ENCODE measurements around the gene RFC4. TPM values are rescaled to one million over a fixed set of nuclear protein-coding genes. Genes with fewer than 3 reads are reported as not detected.

The RFC4 gene
- total RNA-seq, 1 donor, result 9.3 TPM

- H3K4me1 ChIP-seq (ENCODE audit: insufficient read depth, low read length), result no peaks in the 10 kb centered on the region
- H3K9me3 ChIP-seq (ENCODE audit: low read depth, low read length), result no peaks in the 10 kb centered on the region
- H3K4me3 ChIP-seq (ENCODE audit: low read length), result no peak overlapping the region
- H3K27me3 ChIP-seq (ENCODE audit: insufficient read depth, low read length), result no peaks in the 10 kb centered on the region
Measured at GRCh38 chr3:186754871-186755270, 51.4 kb downstream of the RFC4 start.

GRCh38 chr3:186754006-186754405 is 52.3 kb downstream of the RFC4 start:
- H3K4me1 ChIP-seq (ENCODE audit: insufficient read depth, low read length), result no peaks in the 10 kb centered on the region
- no peak overlapping the region for H3K4me3 ChIP-seq (ENCODE audit: low read length)
- no peaks in the 10 kb centered on the region for H3K9me3 ChIP-seq (ENCODE audit: low read depth, low read length)
- no peaks in the 10 kb centered on the region for H3K27me3 ChIP-seq (ENCODE audit: insufficient read depth, low read length)

DNA sequence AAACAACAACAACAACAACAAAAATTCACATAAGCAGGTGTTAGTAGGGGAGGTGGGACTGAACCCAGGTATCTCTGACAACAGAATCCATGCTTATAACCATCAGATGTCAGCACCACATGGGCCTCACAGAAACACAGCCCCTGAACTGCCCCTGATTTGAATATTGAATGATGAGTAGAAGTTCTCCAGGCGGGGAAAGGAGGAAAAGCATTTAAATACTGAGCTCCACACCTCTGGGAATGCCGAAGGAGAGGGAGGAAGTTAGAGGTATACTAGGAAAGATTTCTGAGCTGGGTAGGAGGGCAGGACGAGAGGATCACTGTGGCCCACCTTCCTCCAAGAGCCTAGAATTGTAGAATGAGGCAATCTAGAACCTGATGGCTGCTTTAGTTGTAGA is 54.8 kb downstream of the RFC4 start:
- no peaks in the 10 kb centered on the region for H3K4me1 ChIP-seq (ENCODE audit: insufficient read depth, low read length)
- no peaks in the 10 kb centered on the region for H3K9me3 ChIP-seq (ENCODE audit: low read depth, low read length)
- no peak overlapping the region for H3K4me3 ChIP-seq (ENCODE audit: low read length)
- no peaks in the 10 kb centered on the region for H3K27me3 ChIP-seq (ENCODE audit: insufficient read depth, low read length)

DNA sequence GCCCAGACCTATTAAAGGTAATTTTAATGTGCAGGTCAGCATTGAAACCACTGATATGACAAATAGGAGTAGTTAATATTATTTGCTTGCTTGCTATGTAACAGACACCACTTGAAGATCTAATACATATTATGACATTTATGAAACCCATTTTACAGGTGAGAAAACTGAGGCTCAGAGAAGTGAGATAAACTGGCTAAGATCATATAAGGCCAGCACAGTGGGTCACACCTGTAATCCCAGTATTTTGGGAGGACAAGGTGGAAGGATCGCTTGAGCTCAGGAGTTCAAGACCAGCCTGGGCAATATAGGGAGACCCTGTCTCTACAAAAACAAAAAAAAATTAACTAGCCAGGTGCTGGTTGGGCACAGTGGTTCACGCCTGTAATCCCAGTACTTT is 56.0 kb downstream of the RFC4 start:
- no peaks in the 10 kb centered on the region for H3K27me3 ChIP-seq (ENCODE audit: insufficient read depth, low read length)
- no peaks in the 10 kb centered on the region for H3K4me1 ChIP-seq (ENCODE audit: insufficient read depth, low read length)
- H3K9me3 ChIP-seq (ENCODE audit: low read depth, low read length), result no peaks in the 10 kb centered on the region
- no peak overlapping the region for H3K4me3 ChIP-seq (ENCODE audit: low read length)

DNA sequence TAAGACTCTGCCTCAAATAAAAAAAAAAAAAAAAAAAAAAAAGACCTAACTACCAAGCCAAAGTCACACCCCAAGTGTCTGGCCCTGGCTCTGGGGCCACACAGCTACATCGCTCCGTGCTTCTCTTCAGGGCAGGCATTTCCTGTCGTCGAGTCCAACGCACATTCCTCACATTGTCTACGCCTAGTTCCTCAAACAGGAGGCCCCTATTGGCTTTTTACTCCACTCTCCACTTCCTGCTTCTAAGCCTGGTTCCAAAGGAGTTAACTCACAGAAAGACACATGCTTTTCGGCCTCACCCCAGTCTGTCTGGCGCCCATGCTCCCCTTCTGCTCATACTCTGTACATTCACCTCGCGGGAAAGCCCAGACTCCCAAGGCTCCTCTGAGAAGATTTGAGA is 60.3 kb downstream of the RFC4 start:
- Histone ChIP-seq H3K9me3 (ENCODE audit: low read depth, low read length) (no peaks in the 10 kb centered on the region), H3K4me3 (ENCODE audit: low read length) (no peak overlapping the region), H3K4me1 (ENCODE audit: insufficient read depth, low read length) (no peaks in the 10 kb centered on the region), H3K27me3 (ENCODE audit: insufficient read depth, low read length) (no peaks in the 10 kb centered on the region)

DNA sequence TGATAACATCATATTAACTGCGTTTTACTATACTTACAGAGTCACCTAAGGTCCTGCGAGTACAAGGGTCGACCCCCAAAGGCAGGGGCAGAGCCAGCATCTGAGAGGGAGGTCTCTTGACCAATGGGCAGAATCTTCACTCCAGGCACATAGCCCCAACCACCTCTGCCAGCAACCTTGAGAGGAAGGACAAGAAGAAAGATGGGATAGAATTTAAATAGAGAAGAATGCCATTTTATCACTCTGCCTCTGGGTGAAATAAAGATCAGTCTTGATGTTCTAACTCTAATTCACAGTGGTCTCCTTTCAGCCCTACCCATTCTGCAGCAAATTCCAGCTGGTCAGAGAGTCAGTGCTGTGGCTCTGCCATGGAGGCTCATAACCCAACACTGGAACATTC is 62.6 kb downstream of the RFC4 start:
- Histone ChIP-seq H3K4me3 (ENCODE audit: low read length) (no peak overlapping the region), H3K9me3 (ENCODE audit: low read depth, low read length) (no peaks in the 10 kb centered on the region), H3K4me1 (ENCODE audit: insufficient read depth, low read length) (no peaks in the 10 kb centered on the region), H3K27me3 (ENCODE audit: insufficient read depth, low read length) (no peaks in the 10 kb centered on the region)

GRCh38 chr3:186742618-186743380 is 63.5 kb downstream of the RFC4 start:
- Histone ChIP-seq H3K4me1 (ENCODE audit: insufficient read depth, low read length) (no peaks in the 10 kb centered on the region), H3K27me3 (ENCODE audit: insufficient read depth, low read length) (no peaks in the 10 kb centered on the region), H3K9me3 (ENCODE audit: low read depth, low read length) (no peaks in the 10 kb centered on the region)

More at GRCh38 chr3:186742618-186743380, 63.5 kb downstream of the RFC4 start:
- H3K4me3 ChIP-seq (ENCODE audit: low read length), result no peak overlapping the region

Other genes with a start within 250 kb of the RFC4 start
- 8.4 TPM for gene TBCCD1, start 239.1 kb downstream of the RFC4 start, total RNA-seq
- 44.3 TPM for gene DNAJB11, start 235.8 kb downstream of the RFC4 start, total RNA-seq
- gene AHSG, start 193.4 kb downstream of the RFC4 start, total RNA-seq, result not detected
- not detected for gene FETUB, start 166.1 kb downstream of the RFC4 start, total RNA-seq
- gene HRG, start 140.5 kb downstream of the RFC4 start, total RNA-seq, result not detected
- 0.21 TPM for gene KNG1, start 89.1 kb downstream of the RFC4 start, total RNA-seq
- 1,243 TPM for gene EIF4A2, start 22.9 kb downstream of the RFC4 start, total RNA-seq
- gene ADIPOQ, start 36.2 kb upstream of the RFC4 start, total RNA-seq, result under 0.01 TPM
- gene ST6GAL1, start 124.0 kb upstream of the RFC4 start, total RNA-seq, result 38.8 TPM